ENCODE measurements around the gene LGR6. TPM values are rescaled to one million over a fixed set of nuclear protein-coding genes. Genes with fewer than 3 reads are reported as not detected.

Gene LGR6
- total and polyA plus RNA-seq, 2 experiments from 2014 or later: 0.66 to 0.89 TPM

DNA sequence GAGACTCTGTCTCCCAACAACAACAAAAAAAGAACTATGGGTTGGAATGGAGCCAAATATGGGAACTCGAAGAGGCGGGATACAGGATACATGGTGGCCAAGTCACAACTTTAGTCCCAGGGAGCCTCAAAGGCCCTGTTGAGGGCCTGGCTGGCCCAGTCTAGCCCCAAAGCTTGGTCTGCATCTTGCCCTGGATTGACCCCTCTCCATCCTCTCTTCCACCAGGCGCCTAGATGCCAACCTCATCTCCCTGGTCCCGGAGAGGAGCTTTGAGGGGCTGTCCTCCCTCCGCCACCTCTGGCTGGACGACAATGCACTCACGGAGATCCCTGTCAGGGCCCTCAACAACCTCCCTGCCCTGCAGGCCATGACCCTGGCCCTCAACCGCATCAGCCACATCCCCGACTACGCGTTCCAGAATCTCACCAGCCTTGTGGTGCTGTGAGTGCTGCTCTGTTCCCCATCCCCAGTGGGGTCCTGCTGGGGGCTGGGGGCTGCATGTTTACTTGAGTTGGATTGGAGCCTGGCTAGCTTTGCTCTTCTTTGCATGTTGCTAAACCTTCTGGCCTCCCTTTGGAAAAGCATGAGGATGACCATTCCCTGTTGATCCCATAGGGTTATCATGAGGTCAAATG, 82.6 kb downstream of the LGR6 start:
- Mint-ChIP-seq H3K36me3 (ENCODE audit: low read depth) (no peaks in the 10 kb centered on the region), H3K27me3 (ENCODE audit: insufficient read depth, low read depth, poor library complexity) (peaks cover 5% of the 10 kb centered on the region), H3K4me3 (no peak overlapping the region), H3K9me3 (no peaks in the 10 kb centered on the region; the same call in 2 of the 3 replicates), H3K27ac (no peak overlapping the region), H3K4me1 (peaks cover 15% of the 10 kb centered on the region)
- Histone ChIP-seq H3K27me3 (ENCODE audit: insufficient read depth) (no peaks in the 10 kb centered on the region), H3K4me1 (ENCODE audit: insufficient read depth) (peaks cover 12% of the 10 kb centered on the region), H3K9me2 (ENCODE audit: insufficient read depth) (peaks cover 16% of the 10 kb centered on the region), H3K4me2 (no peak overlapping the region), H2AFZ (no peak overlapping the region), H3K4me3 (no peak overlapping the region), H3F3A (replicated peaks; ENCODE audit: low read depth) (no peaks in the 10 kb centered on the region), H3K36me3 (ENCODE audit: insufficient read depth) (no peaks in the 10 kb centered on the region), H3K79me2 (replicated peaks; ENCODE audit: insufficient read depth) (no peaks in the 10 kb centered on the region), H3K27ac (ENCODE audit: low read depth) (no peak overlapping the region), H4K20me1 (replicated peaks; ENCODE audit: insufficient read depth) (no peaks in the 10 kb centered on the region)
- DNase-seq (ENCODE audit: low spot score): no peak
- no peak for ATAC-seq
- TF ChIP-seq POLR2AphosphoS5 (IDR thresholded peaks at IDR 0.05; ENCODE audit: low read depth) (no peak), CREB1 (CRISPR knock-in tag; IDR thresholded peaks at IDR 0.05; ENCODE audit: low read depth) (no peak), STAT1 (IDR thresholded peaks at IDR 0.05; ENCODE audit: unreplicated experiment) (no peak), EZH2 (IDR thresholded peaks at IDR 0.05; ENCODE audit: low read depth, unreplicated experiment) (no peak), NANOG (IDR thresholded peaks at IDR 0.05; ENCODE audit: borderline replicate concordance) (no peak), EZH2phosphoT487 (IDR thresholded peaks at IDR 0.05; ENCODE audit: unreplicated experiment) (no peak), JUNB (IDR thresholded peaks at IDR 0.05; ENCODE audit: unreplicated experiment) (no peak), ZNF114 (CRISPR knock-in tag; IDR thresholded peaks at IDR 0.05) (no peak)
- TF ChIP-seq, protein P1, sequence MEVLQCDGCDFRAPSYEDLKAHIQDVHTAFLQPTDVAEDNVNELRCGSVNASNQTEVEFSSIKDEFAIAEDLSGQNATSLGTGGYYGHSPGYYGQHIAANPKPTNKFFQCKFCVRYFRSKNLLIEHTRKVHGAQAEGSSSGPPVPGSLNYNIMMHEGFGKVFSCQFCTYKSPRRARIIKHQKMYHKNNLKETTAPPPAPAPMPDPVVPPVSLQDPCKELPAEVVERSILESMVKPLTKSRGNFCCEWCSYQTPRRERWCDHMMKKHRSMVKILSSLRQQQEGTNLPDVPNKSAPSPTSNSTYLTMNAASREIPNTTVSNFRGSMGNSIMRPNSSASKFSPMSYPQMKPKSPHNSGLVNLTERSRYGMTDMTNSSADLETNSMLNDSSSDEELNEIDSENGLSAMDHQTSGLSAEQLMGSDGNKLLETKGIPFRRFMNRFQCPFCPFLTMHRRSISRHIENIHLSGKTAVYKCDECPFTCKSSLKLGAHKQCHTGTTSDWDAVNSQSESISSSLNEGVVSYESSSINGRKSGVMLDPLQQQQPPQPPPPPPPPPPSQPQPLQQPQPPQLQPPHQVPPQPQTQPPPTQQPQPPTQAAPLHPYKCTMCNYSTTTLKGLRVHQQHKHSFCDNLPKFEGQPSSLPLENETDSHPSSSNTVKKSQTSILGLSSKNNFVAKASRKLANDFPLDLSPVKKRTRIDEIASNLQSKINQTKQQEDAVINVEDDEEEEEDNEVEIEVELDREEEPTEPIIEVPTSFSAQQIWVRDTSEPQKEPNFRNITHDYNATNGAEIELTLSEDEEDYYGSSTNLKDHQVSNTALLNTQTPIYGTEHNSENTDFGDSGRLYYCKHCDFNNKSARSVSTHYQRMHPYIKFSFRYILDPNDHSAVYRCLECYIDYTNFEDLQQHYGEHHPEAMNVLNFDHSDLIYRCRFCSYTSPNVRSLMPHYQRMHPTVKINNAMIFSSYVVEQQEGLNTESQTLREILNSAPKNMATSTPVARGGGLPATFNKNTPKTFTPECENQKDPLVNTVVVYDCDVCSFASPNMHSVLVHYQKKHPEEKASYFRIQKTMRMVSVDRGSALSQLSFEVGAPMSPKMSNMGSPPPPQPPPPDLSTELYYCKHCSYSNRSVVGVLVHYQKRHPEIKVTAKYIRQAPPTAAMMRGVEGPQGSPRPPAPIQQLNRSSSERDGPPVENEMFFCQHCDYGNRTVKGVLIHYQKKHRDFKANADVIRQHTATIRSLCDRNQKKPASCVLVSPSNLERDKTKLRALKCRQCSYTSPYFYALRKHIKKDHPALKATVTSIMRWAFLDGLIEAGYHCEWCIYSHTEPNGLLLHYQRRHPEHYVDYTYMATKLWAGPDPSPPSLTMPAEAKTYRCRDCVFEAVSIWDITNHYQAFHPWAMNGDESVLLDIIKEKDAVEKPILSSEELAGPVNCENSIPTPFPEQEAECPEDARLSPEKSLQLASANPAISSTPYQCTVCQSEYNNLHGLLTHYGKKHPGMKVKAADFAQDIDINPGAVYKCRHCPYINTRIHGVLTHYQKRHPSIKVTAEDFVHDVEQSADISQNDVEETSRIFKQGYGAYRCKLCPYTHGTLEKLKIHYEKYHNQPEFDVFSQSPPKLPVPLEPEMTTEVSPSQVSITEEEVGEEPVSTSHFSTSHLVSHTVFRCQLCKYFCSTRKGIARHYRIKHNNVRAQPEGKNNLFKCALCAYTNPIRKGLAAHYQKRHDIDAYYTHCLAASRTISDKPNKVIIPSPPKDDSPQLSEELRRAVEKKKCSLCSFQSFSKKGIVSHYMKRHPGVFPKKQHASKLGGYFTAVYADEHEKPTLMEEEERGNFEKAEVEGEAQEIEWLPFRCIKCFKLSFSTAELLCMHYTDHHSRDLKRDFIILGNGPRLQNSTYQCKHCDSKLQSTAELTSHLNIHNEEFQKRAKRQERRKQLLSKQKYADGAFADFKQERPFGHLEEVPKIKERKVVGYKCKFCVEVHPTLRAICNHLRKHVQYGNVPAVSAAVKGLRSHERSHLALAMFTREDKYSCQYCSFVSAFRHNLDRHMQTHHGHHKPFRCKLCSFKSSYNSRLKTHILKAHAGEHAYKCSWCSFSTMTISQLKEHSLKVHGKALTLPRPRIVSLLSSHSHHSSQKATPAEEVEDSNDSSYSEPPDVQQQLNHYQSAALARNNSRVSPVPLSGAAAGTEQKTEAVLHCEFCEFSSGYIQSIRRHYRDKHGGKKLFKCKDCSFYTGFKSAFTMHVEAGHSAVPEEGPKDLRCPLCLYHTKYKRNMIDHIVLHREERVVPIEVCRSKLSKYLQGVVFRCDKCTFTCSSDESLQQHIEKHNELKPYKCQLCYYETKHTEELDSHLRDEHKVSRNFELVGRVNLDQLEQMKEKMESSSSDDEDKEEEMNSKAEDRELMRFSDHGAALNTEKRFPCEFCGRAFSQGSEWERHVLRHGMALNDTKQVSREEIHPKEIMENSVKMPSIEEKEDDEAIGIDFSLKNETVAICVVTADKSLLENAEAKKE (CRISPR knock-in tag; IDR thresholded peaks at IDR 0.05): no peak
- TF ChIP-seq, protein P2, sequence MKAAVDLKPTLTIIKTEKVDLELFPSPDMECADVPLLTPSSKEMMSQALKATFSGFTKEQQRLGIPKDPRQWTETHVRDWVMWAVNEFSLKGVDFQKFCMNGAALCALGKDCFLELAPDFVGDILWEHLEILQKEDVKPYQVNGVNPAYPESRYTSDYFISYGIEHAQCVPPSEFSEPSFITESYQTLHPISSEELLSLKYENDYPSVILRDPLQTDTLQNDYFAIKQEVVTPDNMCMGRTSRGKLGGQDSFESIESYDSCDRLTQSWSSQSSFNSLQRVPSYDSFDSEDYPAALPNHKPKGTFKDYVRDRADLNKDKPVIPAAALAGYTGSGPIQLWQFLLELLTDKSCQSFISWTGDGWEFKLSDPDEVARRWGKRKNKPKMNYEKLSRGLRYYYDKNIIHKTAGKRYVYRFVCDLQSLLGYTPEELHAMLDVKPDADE (IDR thresholded peaks at IDR 0.05): no peak
- TF ChIP-seq, protein P3, sequence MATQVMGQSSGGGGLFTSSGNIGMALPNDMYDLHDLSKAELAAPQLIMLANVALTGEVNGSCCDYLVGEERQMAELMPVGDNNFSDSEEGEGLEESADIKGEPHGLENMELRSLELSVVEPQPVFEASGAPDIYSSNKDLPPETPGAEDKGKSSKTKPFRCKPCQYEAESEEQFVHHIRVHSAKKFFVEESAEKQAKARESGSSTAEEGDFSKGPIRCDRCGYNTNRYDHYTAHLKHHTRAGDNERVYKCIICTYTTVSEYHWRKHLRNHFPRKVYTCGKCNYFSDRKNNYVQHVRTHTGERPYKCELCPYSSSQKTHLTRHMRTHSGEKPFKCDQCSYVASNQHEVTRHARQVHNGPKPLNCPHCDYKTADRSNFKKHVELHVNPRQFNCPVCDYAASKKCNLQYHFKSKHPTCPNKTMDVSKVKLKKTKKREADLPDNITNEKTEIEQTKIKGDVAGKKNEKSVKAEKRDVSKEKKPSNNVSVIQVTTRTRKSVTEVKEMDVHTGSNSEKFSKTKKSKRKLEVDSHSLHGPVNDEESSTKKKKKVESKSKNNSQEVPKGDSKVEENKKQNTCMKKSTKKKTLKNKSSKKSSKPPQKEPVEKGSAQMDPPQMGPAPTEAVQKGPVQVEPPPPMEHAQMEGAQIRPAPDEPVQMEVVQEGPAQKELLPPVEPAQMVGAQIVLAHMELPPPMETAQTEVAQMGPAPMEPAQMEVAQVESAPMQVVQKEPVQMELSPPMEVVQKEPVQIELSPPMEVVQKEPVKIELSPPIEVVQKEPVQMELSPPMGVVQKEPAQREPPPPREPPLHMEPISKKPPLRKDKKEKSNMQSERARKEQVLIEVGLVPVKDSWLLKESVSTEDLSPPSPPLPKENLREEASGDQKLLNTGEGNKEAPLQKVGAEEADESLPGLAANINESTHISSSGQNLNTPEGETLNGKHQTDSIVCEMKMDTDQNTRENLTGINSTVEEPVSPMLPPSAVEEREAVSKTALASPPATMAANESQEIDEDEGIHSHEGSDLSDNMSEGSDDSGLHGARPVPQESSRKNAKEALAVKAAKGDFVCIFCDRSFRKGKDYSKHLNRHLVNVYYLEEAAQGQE (IDR thresholded peaks at IDR 0.05; ENCODE audit: unreplicated experiment): no peak

Measured in GM23338 (cell line).